Chondrocyte (in vitro differentiated cells): Measurements from ENCODE around the gene PRSS57. TPM values are rescaled to one million over a fixed set of nuclear protein-coding genes. Genes with fewer than 3 reads are reported as not detected.

Experiments
- DNase-seq: peaks from one replicate; pipeline ENCODE4 v3.0.0; 2021; ENCODE audit warnings: mixed read lengths, low spot score
- H3K27ac Mint-ChIP-seq: one replicate; pipeline ENCODE4 v1.8.0; 2021; ENCODE audit warnings: mild to moderate bottlenecking, moderate library complexity, mixed read lengths; ENCODE audit not compliant: unreplicated experiment
- H3K27me3 Mint-ChIP-seq: 2 replicates; pipeline ENCODE4 v1.8.0; 2021; ENCODE audit warnings: low read depth, mixed read lengths
- H3K36me3 Mint-ChIP-seq: 2 replicates; pipeline ENCODE4 v1.8.0; 2021; ENCODE audit warnings: low read depth, mixed read lengths
- H3K4me1 Mint-ChIP-seq: 2 replicates; pipeline ENCODE4 v1.8.0; 2021; ENCODE audit warnings: low read depth, mild to moderate bottlenecking, mixed read lengths
- H3K4me3 Mint-ChIP-seq: one replicate; pipeline ENCODE4 v1.8.0; 2021; ENCODE audit warnings: mild to moderate bottlenecking, moderate library complexity, mixed read lengths; ENCODE audit not compliant: unreplicated experiment
- H3K9me3 Mint-ChIP-seq: 2 replicates; pipeline ENCODE4 v1.8.0; 2021; ENCODE audit warnings: low read depth, mixed read lengths
- CTCF ChIP-seq: fragments of 200-600 bp; sonication (generic); IDR thresholded peaks from 2 replicates; pipeline ENCODE4 v1.5.0; 2021; ENCODE audit warnings: antibody characterized with exemption, mild to moderate bottlenecking, moderate library complexity
- total RNA-seq: library from RNA; stranded (reverse); gene quantifications from 3 replicates; pipeline ENCODE4 v1.2.1, GENCODE V29; 2021

Gene PRSS57
- total RNA-seq, 1 donor from 2014 or later = not detected

GRCh38 chr19:664913-665443 is 30.3 kb downstream of the PRSS57 start:
- no peak for DNase-seq
- H3K4me3 Mint-ChIP-seq = peak overlapping the region; percentile 38
- H3K9me3 Mint-ChIP-seq = no peaks in the 10 kb centered on the region
- H3K36me3 Mint-ChIP-seq = no peaks in the 10 kb centered on the region
- no peaks in the 10 kb centered on the region for H3K27me3 Mint-ChIP-seq
- peak; percentile 94 for TF ChIP-seq CTCF
- H3K4me1 Mint-ChIP-seq = peaks cover 46% of the 10 kb centered on the region
- H3K27ac Mint-ChIP-seq = peak overlapping the region; percentile 63

- H3K27ac Mint-ChIP-seq = peak overlapping the region; percentile 76
- no peaks in the 10 kb centered on the region for H3K36me3 Mint-ChIP-seq
- TF ChIP-seq CTCF = no peak
- no peaks in the 10 kb centered on the region for H3K9me3 Mint-ChIP-seq
- DNase-seq = no peak
- no peaks in the 10 kb centered on the region for H3K27me3 Mint-ChIP-seq
- peak overlapping the region; percentile 72 for H3K4me3 Mint-ChIP-seq
- H3K4me1 Mint-ChIP-seq = peaks cover 44% of the 10 kb centered on the region
These were observed 31.6 kb downstream of the PRSS57 start for GRCh38 chr19:663682-664117.

DNA sequence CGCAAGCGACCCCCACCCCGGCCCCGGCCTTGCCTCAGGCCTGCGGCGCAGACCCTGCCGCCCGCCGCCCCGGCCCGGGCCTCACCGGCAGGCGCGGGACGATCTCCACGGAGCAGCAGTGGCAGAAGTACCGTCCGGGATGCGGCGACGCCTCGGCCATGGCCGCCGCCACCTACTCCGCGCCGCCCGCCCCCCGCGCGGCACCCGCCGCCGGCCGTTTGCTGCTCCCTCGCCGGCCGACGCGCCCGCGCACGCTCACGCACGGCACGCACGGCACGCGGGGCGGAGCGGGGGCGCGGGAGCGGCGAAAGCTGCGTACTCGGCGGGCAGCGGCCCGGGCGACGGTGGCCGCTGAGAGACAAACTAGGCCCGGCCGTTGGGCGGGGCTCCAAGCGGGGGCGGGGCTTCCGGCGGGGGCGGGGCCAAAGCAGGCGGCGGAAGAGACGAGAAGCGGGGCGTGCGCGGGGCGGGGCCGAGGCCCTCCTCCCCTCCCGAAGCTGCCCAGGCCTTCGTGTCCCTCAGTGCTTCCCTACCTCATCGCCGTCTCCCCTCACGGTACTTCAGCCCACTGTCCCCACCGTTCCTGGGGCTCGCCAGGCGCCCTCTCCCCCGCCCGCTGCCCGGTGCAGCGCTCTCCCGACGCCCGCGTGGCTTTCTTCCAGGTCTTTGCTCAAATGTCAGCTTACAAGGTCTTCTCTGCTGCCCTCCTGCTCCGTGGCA is 32.1 kb downstream of the PRSS57 start, which contains the start of gene RNF126:
RNF126 (minus strand) TSS at position 253 of the 720 bp plus-strand sequence; CDS start at position 160, 93 bp downstream.
- no peak for TF ChIP-seq CTCF
- no peaks in the 10 kb centered on the region for H3K27me3 Mint-ChIP-seq
- no peaks in the 10 kb centered on the region for H3K36me3 Mint-ChIP-seq
- H3K4me1 Mint-ChIP-seq = peaks cover 40% of the 10 kb centered on the region
- DNase-seq = no peak
- no peaks in the 10 kb centered on the region for H3K9me3 Mint-ChIP-seq
- peak within 1 kb of the TSS; percentile 78 for H3K4me3 Mint-ChIP-seq
- peak within 1 kb of the TSS; percentile 80 for H3K27ac Mint-ChIP-seq

DNA sequence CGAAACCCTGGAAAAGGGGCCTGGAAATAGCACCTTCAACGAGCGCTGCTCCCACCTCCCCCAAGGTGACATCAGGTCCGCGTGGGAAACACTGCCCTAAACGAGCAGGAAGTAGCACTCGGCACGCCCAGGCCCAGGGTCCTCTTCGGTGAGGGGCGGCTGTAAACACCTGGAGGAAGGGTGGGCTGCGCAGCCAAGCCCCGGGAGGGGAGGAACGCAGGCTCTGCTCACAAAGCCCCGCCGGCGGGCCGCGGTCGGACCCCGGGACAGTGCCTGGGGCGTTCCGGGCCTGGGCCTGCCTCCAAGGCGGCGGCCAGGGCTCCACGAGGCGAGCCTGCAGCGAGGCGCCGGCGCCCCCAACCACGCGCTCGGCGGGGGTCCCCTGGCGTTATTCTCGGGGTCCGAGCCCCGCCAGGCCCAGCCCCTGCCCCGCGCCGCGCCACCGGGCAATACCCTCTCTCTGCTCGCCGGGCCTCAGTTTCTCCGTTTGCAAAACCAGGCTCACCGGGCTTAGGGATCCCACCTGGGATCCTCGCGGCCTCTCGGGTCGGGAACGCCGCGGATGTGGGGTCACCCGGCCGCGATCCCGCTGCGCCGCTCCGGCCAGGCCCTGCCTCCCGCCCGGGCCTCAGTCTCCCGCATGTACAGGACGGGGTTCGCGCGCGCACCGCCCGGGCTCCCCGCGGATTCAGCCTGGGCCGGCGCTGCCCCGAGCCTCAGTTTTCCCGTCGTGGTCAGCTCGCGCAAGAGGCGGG is 32.9 kb downstream of the PRSS57 start:
- TF ChIP-seq CTCF = no peak
- H3K4me1 Mint-ChIP-seq = peaks cover 40% of the 10 kb centered on the region
- no peak for DNase-seq
- H3K27ac Mint-ChIP-seq = peak overlapping the region; percentile 80
- peak overlapping the region; percentile 78 for H3K4me3 Mint-ChIP-seq
- H3K27me3 Mint-ChIP-seq = no peaks in the 10 kb centered on the region
- no peaks in the 10 kb centered on the region for H3K9me3 Mint-ChIP-seq
- H3K36me3 Mint-ChIP-seq = no peaks in the 10 kb centered on the region
